Progenitor cell of endocrine pancreas (in vitro differentiated cells): ENCODE results near the gene PDE6B. TPM values are rescaled to one million over a fixed set of nuclear protein-coding genes. Genes with fewer than 3 reads are reported as not detected.
"Not testable (repeated sequence)": the region's sequence is repeated elsewhere in the genome, so short reads cannot be mapped to it uniquely, and the experiment has no call there.

ENCODE experiments used
- DNase-seq: peaks from one replicate; pipeline ENCODE4 v3.0.0; 2021; ENCODE audit warnings: low spot score; ENCODE audit not compliant: unreplicated experiment
- H3K27ac Mint-ChIP-seq: 2 replicates; pipeline ENCODE4 v1.8.0; 2021; ENCODE audit warnings: mild to moderate bottlenecking, moderate library complexity, mixed read lengths
- H3K27me3 Mint-ChIP-seq: 2 replicates; pipeline ENCODE4 v1.8.0; 2021; ENCODE audit warnings: mixed read lengths
- H3K36me3 Mint-ChIP-seq: 2 replicates; pipeline ENCODE4 v1.8.0; 2022; ENCODE audit warnings: mixed read lengths; ENCODE audit not compliant: insufficient read depth
- H3K4me1 Mint-ChIP-seq: 2 replicates; pipeline ENCODE4 v1.8.0; 2021; ENCODE audit warnings: low read depth, mixed read lengths
- H3K4me3 Mint-ChIP-seq: 2 replicates; pipeline ENCODE4 v1.8.0; 2021; ENCODE audit warnings: low read depth, mild to moderate bottlenecking, moderate library complexity, mixed read lengths
- H3K9me3 Mint-ChIP-seq: 2 replicates; pipeline ENCODE4 v1.8.0; 2021; ENCODE audit warnings: low read depth, mixed read lengths
- CTCF ChIP-seq: fragments of 200-600 bp; sonication (generic); IDR thresholded peaks from one replicate; pipeline ENCODE4 v1.5.0; 2021; ENCODE audit warnings: antibody characterized with exemption, mild to moderate bottlenecking; ENCODE audit not compliant: unreplicated experiment
- total RNA-seq: library from RNA; stranded (reverse); gene quantifications from 2 replicates; pipeline ENCODE4 v1.2.1, GENCODE V29; 2021

The PDE6B gene
- total RNA-seq, 1 donor from 2014 or later = 10.4 TPM

DNA sequence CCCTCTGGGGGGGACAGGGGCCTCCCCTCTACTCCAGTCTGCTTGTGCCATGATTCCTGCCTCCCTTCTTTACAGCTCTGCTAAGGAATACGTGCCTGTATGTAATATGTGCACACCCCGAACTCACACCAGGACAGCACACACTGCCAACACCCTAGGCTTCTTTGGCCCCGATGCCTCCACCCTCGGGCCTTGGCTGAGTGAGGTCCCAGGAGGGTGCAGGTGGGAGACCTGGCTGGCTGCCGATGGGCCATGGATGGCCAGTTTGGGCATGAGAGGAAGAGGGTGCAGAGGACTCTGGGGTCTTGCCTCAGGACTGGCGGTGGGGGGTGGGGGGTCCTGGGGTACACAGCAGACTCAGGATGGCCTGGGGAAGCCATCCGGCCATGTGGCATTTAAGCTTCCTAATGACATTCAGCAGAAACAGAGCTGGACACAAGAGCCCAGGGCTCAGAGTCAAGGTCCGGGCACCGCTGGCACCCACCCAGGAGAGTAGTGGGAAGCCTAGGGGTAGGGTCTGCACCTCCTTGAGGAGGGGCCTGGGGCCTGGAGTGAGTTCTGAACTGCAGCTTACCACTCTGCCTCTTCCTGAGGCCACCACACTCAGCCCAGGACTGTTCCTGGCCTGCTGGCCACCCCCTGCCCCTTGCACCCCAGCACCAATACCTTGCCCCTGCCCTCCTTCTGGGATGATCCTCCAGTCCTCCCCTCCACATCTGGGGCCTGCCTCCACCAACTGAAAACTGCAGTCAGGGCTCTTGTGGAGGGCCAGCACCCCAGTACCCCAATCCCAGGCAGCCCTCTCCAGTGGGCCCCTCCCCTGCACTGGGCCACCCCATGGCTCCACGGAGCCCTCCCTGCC lies 78.2 kb downstream of the PDE6B start:
- no peak for TF ChIP-seq CTCF
- H3K9me3 Mint-ChIP-seq = no peaks in the 10 kb centered on the region
- peaks cover under 1% of the 10 kb centered on the region for H3K36me3 Mint-ChIP-seq
- peaks cover 3% of the 10 kb centered on the region for H3K4me1 Mint-ChIP-seq
- no peak overlapping the region for H3K27ac Mint-ChIP-seq
- DNase-seq = no peak
- peaks cover 24% of the 10 kb centered on the region for H3K27me3 Mint-ChIP-seq
- no peak overlapping the region for H3K4me3 Mint-ChIP-seq

- no peak for TF ChIP-seq CTCF
- H3K27ac Mint-ChIP-seq = no peak overlapping the region
- no peaks in the 10 kb centered on the region for H3K9me3 Mint-ChIP-seq
- peaks cover 8% of the 10 kb centered on the region for H3K4me1 Mint-ChIP-seq
- no peak overlapping the region for H3K4me3 Mint-ChIP-seq
- no peak for DNase-seq
- H3K27me3 Mint-ChIP-seq = peaks cover 21% of the 10 kb centered on the region
- peaks cover 5% of the 10 kb centered on the region for H3K36me3 Mint-ChIP-seq
Observed at GRCh38 chr4:704198-704891, 79.0 kb downstream of the PDE6B start.

DNA sequence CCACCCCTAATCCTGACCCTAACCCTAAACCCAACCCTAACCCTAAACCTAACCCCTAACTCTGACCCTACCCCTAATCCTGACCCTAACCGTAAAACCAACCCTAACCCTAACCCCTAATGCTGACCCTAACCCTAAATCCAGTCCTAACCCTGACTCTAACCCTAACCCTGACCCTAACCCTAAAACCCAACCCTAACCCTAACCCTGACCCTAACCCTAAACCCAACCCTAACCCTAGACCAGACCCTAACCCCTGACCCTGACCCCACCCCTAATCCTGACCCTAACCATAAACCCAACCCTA lies 79.6 kb downstream of the PDE6B start:
- Mint-ChIP-seq H3K27ac (no peak overlapping the region), H3K27me3 (peaks cover 21% of the 10 kb centered on the region), H3K9me3 (no peaks in the 10 kb centered on the region), H3K36me3 (peaks cover 11% of the 10 kb centered on the region), H3K4me3 (peak overlapping the region; percentile 64), H3K4me1 (peaks cover 14% of the 10 kb centered on the region)
- no peak for DNase-seq
- TF ChIP-seq CTCF = no peak

DNA sequence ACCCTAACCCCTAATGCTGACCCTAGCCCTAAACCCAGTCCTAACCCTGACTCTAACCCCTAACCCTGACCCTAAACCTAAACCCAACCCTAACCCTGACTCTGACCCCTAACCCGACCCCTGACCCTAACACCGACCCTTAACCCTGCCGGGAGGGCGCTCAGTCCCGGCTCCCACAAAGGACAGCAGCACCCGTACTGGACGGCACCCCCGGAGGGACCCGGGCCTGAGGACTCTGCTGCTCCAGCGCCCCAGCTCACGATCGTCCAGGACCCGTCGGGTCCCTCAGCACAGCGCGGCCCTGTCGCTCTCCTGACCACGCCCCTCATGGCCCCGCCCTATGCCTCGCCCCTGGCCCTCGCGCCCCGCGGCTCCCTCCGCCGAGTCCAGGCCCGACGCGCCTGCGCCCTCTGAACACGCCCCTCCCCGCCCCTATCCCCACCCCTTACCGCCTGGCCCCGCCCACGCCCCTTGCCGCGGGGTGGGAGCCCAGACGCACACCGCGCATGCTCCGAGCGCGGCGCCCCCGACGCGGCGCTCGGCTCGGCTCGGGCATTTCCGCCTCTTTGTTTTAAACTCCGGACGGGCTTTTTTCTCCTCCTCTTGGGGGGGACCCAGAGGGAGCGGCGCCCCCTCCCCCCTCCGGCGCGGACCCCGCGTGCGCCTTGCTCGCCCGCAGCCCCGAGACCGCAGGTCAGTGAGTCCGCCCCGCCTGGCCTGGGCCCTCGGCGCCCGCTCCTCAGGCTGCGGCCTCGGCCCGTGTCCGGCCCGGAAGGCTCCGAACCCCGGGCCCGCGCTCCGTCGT lies 80.1 kb downstream of the PDE6B start, which contains the start of gene PCGF3:
Gene PCGF3, plus strand, starts transcription at position 555 of the 805 bp plus-strand sequence. CDS start 27,849 bp downstream, outside the sequence.
- Mint-ChIP-seq H3K27ac (peak within 1 kb of the TSS; percentile 52), H3K27me3 (peaks cover 15% of the 10 kb centered on the region)
- DNase-seq = peak; percentile 97

GRCh38 chr4:706083-706633 lies 80.8 kb downstream of the PDE6B start:
- peaks cover 20% of the 10 kb centered on the region for H3K36me3 Mint-ChIP-seq
- H3K27ac Mint-ChIP-seq, DNase-seq, H3K9me3 Mint-ChIP-seq: not testable (repeated sequence)
- H3K4me3 Mint-ChIP-seq = peak overlapping the region; percentile 58
- H3K4me1 Mint-ChIP-seq = peaks cover 16% of the 10 kb centered on the region
- H3K27me3 Mint-ChIP-seq = peaks cover 10% of the 10 kb centered on the region

More for the DNA sequence above, 80.1 kb downstream of the PDE6B start, which contains the start of gene PCGF3:
- Mint-ChIP-seq H3K4me3 (peak within 1 kb of the TSS; percentile 64), H3K9me3 (no peaks in the 10 kb centered on the region), H3K4me1 (peaks cover 16% of the 10 kb centered on the region), H3K36me3 (peaks cover 16% of the 10 kb centered on the region)
- TF ChIP-seq CTCF = no peak
